ENCODE data around the gene NRN1L. TPM values are rescaled to one million over a fixed set of nuclear protein-coding genes. Genes with fewer than 3 reads are reported as not detected.
A peak's percentile ranks its signal among the peaks of the same experiment; 100 is the strongest.
"Not testable (repeated sequence)": the region's sequence is repeated elsewhere in the genome, so short reads cannot be mapped to it uniquely, and the experiment has no call there.

NRN1L gene
- total RNA-seq, 2 donors from 2014 or later = 1.2 TPM; not detected in 1

DNA sequence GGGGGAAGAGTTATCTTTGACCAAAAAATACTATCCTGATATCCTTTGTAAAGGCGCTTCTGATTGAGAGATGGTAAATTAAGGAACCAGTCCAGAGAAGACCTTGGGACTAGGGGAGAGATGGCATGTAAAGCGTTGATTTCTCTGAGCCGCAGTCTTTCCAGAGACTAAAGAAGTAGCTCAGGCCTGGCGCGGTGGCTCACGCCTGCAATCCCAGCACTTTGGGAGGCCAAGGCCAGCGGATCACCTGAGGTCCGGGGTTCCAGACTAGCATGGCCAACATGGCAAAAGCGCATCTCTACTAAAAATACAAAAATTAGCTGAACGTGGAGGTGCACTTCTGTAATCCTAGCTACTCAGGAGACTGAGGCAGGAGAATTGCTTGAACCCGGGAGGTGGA is 36.6 kb upstream of the NRN1L start:
- Mint-ChIP-seq H3K9me3 (no peaks in the 10 kb centered on the region), H3K27ac (peak overlapping the region; percentile 72 to 97), H3K4me3 (peak overlapping the region; percentile 95), H3K27me3 (no peaks in the 10 kb centered on the region), H3K4me1 (ENCODE audit: low read depth in 2 of 2) (peaks cover 23 to 28% of the 10 kb centered on the region in 2 donors), H3K36me3 (no peaks in the 10 kb centered on the region)
- no peak for ATAC-seq
- DNase-seq (ENCODE audit: low spot score) = no peak

DNA sequence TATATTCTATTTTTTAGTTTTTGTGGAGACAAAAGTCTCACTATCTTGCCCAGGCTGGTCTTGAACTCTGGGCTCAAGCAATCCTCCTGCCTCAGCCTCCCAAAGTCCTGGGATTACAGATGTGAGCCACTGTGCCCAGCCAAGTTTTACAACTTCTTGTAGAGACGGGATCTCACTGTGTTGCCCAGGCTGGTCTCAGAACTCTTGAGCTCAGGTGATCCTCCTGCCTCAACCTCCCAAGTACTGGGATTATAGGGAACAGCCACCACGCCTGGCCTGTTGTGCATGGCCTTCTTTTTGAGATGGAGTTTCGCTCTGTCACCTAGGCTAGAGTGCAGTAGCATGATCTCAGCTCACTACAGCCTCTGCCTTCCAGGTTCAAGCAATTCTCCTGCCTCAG is 31.0 kb upstream of the NRN1L start:
- Mint-ChIP-seq H3K9me3 (no peaks in the 10 kb centered on the region), H3K27ac (no peak overlapping the region)

DNA sequence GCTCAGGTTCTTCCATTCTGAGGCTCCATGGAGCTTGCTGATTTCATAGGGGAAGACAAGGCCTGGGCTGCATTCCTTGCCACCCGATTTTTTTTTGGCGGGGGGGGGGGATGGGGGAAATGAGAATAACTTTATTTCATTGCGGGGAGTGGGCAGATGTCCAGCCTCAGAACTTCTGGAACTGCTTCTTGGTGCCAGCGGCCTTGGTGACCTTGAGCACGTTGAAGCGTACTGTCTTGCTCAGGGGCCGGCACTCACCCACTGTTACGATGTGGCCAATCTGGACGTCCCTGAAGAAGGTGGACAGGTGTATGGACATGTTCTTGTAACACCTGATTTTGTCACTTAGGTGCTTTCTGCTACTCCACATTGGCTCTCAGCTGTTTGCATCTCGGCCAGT is 28.9 kb upstream of the NRN1L start:
- H3K27ac Mint-ChIP-seq = no peak overlapping the region

More for the DNA sequence above, 31.0 kb upstream of the NRN1L start:
- Mint-ChIP-seq H3K36me3 (no peaks in the 10 kb centered on the region), H3K4me3 (no peak overlapping the region), H3K4me1 (ENCODE audit: low read depth in 2 of 2) (peaks cover 20 to 29% of the 10 kb centered on the region in 2 donors), H3K27me3 (no peaks in the 10 kb centered on the region)
- no peak for DNase-seq (ENCODE audit: low spot score)
- ATAC-seq = no peak

DNA sequence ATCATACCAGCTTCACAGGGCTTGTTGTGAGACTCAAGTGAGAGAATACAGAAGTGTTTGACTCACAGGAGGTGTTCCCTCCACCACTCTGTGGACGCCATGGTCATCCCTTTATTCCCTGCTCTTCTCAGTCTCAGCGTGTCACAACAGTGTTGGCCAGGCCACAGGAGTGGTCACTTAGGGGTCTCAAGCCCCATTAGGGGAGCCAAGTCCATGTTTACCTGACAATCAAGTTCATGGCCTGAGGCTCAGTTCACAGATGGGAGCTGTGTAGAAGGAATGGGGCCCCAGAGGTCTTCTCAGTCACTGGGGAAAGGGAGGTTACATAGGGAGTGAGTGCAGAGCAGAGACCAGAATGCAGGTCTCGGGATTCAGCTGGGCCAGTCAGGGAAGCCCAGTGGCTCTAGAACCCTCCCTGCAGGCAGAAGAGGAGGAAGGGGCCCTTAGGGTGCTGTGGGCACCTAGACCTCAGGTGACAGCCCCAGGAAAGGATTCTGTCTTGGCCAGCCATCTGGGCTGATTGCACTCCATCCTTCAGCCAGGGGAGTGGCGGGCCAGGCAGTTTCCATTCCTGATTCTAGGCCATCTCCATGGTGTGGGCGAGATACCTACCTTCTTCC is 27.6 kb upstream of the NRN1L start:
- Mint-ChIP-seq H3K4me3 (no peak overlapping the region), H3K27ac (peak overlapping the region; percentile 69 to 78), H3K4me1 (ENCODE audit: low read depth in 2 of 2) (peaks cover 28 to 43% of the 10 kb centered on the region in 2 donors), H3K9me3 (no peaks in the 10 kb centered on the region), H3K27me3 (no peaks in the 10 kb centered on the region), H3K36me3 (no peaks in the 10 kb centered on the region)
- no peak for ATAC-seq
- no peak for DNase-seq (ENCODE audit: low spot score)

More for the DNA sequence above, 28.9 kb upstream of the NRN1L start:
- DNase-seq (ENCODE audit: low spot score) (no peak), ATAC-seq (no peak)
- no peaks in the 10 kb centered on the region for H3K27me3 Mint-ChIP-seq
- no peak overlapping the region for H3K4me3 Mint-ChIP-seq
- no peaks in the 10 kb centered on the region for H3K36me3 Mint-ChIP-seq
- H3K9me3 Mint-ChIP-seq = no peaks in the 10 kb centered on the region
- peaks cover 17 to 32% of the 10 kb centered on the region in 2 donors for H3K4me1 Mint-ChIP-seq (ENCODE audit: low read depth in 2 of 2)

DNA sequence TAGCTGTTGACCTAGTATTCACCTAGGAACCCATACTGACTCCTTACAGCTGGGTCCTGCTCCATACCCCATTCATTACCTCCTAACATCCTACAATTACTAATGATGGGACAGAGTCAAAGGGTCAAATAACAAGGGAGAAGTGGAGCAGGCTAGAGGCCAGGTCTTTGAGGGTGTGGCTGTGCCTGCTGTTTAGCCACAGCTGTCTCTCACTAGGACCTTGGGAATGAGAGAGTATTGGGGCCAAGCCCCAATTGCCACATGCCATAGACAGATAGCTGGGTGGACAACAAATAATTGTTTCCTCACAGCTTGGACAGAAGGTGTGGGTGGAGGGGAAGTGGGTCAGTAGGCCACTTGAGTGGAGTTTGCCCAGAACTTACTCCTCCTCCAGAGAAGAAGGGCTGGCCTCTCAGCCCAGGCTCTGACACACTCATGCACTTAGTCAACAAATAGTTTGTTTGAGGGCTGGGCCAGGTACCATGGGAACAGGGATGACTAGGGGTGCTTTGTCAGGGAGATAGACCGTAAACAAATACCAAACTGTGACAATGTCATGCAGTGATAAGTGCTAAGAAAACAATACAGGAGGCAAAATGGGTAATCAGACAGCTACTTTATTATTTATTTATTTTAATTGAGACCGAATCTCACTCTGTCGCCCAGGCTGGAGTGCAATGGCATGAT is 27.0 kb upstream of the NRN1L start:
- no peaks in the 10 kb centered on the region for H3K27me3 Mint-ChIP-seq
- DNase-seq (ENCODE audit: low spot score) (no peak), ATAC-seq (peak; percentile 75 to 87)
- no peak overlapping the region for H3K4me3 Mint-ChIP-seq
- H3K4me1 Mint-ChIP-seq (ENCODE audit: low read depth in 2 of 2) = peaks cover 28 to 46% of the 10 kb centered on the region in 2 donors
- peak overlapping the region; percentile 69 to 78 for H3K27ac Mint-ChIP-seq
- no peaks in the 10 kb centered on the region for H3K36me3 Mint-ChIP-seq
- no peaks in the 10 kb centered on the region for H3K9me3 Mint-ChIP-seq

DNA sequence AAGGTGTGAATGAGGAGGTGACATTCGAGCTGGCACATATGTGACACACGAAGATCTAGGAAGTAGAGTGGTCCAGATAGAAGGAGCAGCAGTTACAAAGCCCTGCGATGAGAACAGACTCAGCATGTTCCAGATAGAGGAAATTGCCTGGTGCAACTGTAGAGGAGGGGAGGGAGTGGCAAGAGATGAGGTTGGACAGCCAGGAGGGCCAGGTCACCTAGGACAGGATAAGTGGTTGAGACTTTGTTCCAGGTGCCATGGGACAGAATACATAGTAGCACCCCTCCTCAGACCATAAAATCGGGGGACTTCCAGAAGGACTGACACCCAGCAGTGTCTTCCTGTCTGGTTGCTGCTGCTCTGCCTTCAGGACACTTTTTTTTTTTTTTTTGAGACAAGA is 26.2 kb upstream of the NRN1L start:
- H3K27me3 Mint-ChIP-seq = no peaks in the 10 kb centered on the region
- H3K9me3 Mint-ChIP-seq = no peaks in the 10 kb centered on the region
- DNase-seq (ENCODE audit: low spot score) (no peak), ATAC-seq (peak in 1 of 2 donors; percentile 11)
- H3K27ac Mint-ChIP-seq = peak overlapping the region; percentile 69 to 78
- H3K36me3 Mint-ChIP-seq = no peaks in the 10 kb centered on the region
- H3K4me1 Mint-ChIP-seq (ENCODE audit: low read depth in 2 of 2) = peaks cover 28 to 46% of the 10 kb centered on the region in 2 donors
- H3K4me3 Mint-ChIP-seq = no peak overlapping the region

DNA sequence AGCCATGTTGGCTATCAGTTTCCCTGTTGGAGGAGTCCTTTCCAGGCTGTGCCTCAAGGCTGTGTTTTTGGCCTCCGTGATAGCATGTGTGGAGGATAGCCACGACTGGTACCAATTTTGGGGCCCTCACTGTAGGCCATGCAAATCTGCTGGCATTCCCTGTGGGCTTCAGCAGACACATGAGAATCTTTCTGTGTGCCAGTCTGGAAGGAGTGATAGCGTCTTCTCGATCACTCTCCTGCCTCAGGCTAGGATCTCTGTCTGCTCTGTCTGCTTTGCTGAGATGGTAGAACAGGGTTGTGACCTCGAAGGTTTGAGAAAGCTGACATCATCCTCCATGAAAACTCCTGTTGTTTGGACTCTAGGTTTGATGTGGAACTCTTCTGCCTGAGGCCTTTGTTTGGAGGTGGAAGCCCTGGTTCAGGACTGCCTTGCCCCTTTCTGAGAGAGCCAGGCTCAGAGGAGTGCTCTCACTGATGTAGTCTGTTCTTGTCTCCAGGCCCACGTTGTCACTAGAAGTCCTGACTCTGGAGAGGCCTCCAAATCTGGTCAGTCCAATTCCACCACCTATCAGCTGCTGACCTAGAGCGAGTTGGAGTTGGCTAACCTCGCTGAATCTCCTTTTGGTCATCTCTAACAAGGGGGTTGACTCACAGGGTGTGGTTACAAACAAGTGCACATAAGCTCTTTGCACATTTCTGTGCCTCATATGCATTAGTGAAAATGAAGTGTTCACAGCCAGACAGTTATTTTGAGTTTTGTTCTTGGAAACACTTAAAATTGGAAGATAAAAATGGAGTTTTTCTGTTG is 23.9 kb upstream of the NRN1L start:
- Mint-ChIP-seq H3K4me3 (no peak overlapping the region), H3K9me3 (no peaks in the 10 kb centered on the region), H3K27ac (peak overlapping the region in 1 of 2 donors; percentile 58), H3K36me3 (no peaks in the 10 kb centered on the region), H3K27me3 (no peaks in the 10 kb centered on the region), H3K4me1 (ENCODE audit: low read depth in 2 of 2) (peaks cover 24 to 42% of the 10 kb centered on the region in 2 donors)
- no peak for ATAC-seq
- no peak for DNase-seq (ENCODE audit: low spot score)

DNA sequence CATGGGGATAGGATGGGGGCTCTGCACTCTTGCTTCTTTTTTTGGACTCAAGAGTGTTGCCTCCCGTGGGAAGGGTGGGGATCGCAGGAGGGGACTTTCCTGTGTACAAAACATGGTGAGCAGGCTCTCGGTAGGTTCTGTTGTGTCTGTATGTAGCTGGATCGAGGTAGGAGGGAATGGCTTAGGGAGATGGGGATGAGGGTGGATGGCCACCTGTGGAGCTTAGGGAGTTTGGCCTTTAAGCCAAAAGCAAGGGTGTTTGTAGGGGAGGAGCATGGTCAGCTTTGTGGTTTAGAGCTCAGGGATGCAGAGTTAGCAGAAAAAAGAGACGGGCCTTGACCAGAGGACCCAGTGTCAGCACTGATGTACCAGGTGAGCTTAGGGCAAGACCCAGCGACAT is 22.8 kb upstream of the NRN1L start:
- peak overlapping the region in 1 of 2 donors; percentile 58 for H3K27ac Mint-ChIP-seq
- H3K4me1 Mint-ChIP-seq (ENCODE audit: low read depth in 2 of 2) = peaks cover 24 to 40% of the 10 kb centered on the region in 2 donors
- H3K4me3 Mint-ChIP-seq = no peak overlapping the region
- no peak for DNase-seq (ENCODE audit: low spot score)
- H3K9me3 Mint-ChIP-seq = no peaks in the 10 kb centered on the region
- no peaks in the 10 kb centered on the region for H3K27me3 Mint-ChIP-seq
- H3K36me3 Mint-ChIP-seq = no peaks in the 10 kb centered on the region
- no peak for ATAC-seq

DNA sequence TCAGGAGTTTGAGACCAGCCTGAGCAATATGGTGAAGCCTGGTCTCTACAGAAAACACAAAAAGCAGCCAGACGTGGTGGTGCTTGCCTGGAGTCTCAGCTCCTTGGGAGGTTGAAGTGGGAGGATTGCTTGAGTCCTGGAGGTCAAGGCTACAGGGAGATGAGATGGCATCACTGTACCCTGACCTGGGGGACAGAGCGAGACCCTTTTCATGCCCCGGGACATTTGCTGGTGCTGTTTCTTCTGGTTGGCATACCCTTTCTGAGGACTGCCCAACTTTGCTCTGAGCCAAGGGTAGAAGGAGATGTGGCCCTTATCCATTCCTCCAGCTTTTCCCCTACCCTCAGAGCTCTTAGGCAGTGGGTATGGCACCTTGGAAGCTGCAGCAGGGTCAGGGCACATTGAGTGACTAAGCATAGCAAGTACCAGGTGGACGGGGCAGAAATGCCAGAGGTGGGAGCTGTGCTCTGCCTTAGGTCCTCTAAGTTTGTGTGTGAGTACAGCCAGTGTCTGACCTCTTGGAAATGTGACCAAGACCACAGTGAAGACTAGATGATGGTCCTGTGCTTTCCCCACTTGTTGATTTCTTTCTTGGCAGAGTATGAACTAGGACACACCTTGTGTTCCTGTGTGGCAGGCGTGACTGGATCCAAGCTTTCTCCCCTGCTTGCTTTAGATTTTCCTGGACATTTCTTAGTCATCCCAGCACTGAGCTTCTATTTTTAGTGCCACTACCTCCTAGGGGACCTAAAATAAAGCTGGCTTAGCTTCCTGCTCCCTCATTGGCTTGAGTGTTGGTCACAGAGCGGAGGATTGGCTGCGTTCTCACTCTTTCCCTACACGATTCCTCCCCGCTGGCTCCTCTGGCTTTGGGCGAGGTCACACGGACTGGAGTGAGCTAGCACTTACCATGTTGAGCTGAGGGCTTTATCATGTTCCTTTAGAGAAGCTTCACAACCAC is 21.8 kb upstream of the NRN1L start:
- Mint-ChIP-seq H3K4me1 (ENCODE audit: low read depth in 2 of 2) (peaks cover 18 to 31% of the 10 kb centered on the region in 2 donors), H3K36me3 (no peaks in the 10 kb centered on the region), H3K9me3 (no peaks in the 10 kb centered on the region), H3K4me3 (no peak overlapping the region), H3K27ac (no peak overlapping the region), H3K27me3 (no peaks in the 10 kb centered on the region)
- DNase-seq (ENCODE audit: low spot score) (no peak), ATAC-seq (no peak)

DNA sequence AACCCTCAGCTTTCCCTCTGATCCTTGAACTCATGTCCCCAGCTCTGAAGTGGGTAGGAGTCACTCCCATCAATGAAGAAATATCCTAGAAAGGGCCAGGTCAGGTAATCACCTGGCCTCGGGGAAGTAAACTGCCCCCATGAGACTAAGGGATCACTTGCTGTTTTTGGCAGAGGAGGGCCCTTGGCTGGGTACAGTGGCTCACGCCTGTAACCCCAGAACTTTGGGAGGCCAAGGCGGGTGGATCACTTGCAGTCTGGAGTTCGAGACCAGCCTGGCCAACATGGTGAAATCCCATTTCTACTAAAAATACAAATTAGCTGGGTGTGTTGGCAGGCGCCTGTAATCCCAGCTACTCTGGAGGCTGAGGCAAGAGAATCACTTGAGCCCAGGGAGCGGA is 20.6 kb upstream of the NRN1L start:
- peaks cover 12 to 21% of the 10 kb centered on the region in 2 donors for H3K4me1 Mint-ChIP-seq (ENCODE audit: low read depth in 2 of 2)
- not testable (repeated sequence) for H3K4me3 Mint-ChIP-seq; H3K9me3 Mint-ChIP-seq; H3K36me3 Mint-ChIP-seq; DNase-seq (ENCODE audit: low spot score); ATAC-seq; H3K27ac Mint-ChIP-seq; H3K27me3 Mint-ChIP-seq

DNA sequence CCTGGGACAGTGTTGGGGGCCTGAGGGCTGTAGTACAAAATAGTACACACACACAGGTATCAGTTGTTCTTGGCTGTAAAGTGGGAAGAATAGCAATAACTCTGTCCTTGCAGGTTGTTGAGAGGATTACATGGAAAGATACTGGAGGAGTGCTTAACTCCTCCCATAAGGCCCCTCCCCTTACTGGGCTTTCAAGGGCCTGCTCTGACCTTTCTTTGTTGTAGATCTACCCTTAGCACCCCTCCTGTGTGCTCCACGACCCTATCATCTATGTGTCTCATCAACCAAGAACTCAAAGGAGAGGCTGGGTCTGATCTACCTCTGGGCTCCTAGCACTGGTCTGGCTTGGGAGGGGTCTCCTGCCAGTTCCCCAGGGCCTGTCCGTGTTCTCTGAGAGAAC is 20.1 kb upstream of the NRN1L start:
- peaks cover 12 to 19% of the 10 kb centered on the region in 2 donors for H3K4me1 Mint-ChIP-seq (ENCODE audit: low read depth in 2 of 2)
- H3K9me3 Mint-ChIP-seq = no peaks in the 10 kb centered on the region
- DNase-seq (ENCODE audit: low spot score) (no peak), ATAC-seq (no peak)
- no peak overlapping the region for H3K4me3 Mint-ChIP-seq
- no peak overlapping the region for H3K27ac Mint-ChIP-seq
- no peaks in the 10 kb centered on the region for H3K36me3 Mint-ChIP-seq
- H3K27me3 Mint-ChIP-seq = no peaks in the 10 kb centered on the region

DNA sequence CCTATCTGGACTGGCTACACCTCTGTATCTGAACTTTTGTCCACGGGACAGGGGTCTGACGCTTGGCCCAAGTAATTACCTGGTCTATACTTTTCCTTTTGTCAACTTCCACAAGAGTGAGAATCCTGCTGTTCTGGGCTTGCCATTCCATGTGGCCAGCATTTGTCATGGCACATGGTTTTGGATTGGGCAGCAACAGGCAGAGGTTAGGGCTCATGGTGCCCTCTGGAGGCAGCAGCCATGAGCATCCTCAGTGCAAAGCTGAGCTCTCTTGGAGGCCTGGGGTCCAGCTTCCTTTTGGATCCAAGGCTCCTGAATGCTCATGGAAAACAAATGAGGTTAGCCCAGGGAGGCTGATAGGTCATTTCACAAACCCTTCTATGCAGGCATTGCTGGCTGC is 19.4 kb upstream of the NRN1L start:
- Mint-ChIP-seq H3K4me1 (ENCODE audit: low read depth in 2 of 2) (peaks cover 12 to 19% of the 10 kb centered on the region in 2 donors), H3K36me3 (no peaks in the 10 kb centered on the region), H3K27ac (no peak overlapping the region), H3K9me3 (no peaks in the 10 kb centered on the region), H3K27me3 (no peaks in the 10 kb centered on the region), H3K4me3 (no peak overlapping the region)
- no peak for ATAC-seq
- no peak for DNase-seq (ENCODE audit: low spot score)

DNA sequence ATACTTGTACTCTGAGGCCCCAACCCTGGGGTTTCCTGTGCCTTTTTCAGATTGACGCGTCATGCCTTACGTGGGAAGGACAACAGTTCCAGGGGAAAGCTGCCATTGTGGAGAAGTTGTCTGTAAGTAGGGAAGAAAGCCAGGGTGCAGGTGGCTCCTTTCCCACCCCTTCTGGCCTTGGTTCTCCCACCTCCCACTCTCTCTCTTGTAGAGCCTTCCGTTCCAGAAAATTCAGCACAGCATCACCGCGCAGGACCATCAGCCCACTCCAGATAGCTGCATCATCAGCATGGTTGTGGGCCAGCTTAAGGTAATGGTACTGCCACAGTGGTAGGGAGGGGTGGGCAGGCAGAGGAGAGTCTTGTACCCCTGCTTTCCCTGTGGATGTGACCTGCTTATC is 16.4 kb upstream of the NRN1L start:
- H3K36me3 Mint-ChIP-seq = peaks cover 4% of the 10 kb centered on the region
- DNase-seq (ENCODE audit: low spot score) (no peak), ATAC-seq (no peak)
- H3K27me3 Mint-ChIP-seq = no peaks in the 10 kb centered on the region
- no peak overlapping the region for H3K27ac Mint-ChIP-seq
- no peak overlapping the region for H3K4me3 Mint-ChIP-seq
- H3K4me1 Mint-ChIP-seq (ENCODE audit: low read depth in 2 of 2) = peaks cover 6 to 10% of the 10 kb centered on the region in 2 donors
- no peaks in the 10 kb centered on the region for H3K9me3 Mint-ChIP-seq
